Stomach (tissue), 4 donors: ENCODE measurements around the gene TTC33.

Experiments
- POLR2AphosphoS5 ChIP-seq, 3 donors: sonication (generic); formaldehyde crosslinking; IDR thresholded peaks; one replicate each; pipeline ENCODE4 v1.6.1; 2016; ENCODE audit warnings: antibody characterized with exemption in 3 of 3
- TF ChIP-seq, protein P1 (sequence below), 7 experiments: fragments of 450-650 bp in 4 of 7; fragments of 200-600 bp in 3 of 7; sonication (generic) in 3 of 7; IDR thresholded peaks; one replicate each; pipeline ENCODE4 v1.5.1; 2016 to 2019; ENCODE audit warnings: antibody characterized with exemption in 7 of 7, control low read depth in 2 of 7, mild to moderate bottlenecking in 1 of 7

DNA sequence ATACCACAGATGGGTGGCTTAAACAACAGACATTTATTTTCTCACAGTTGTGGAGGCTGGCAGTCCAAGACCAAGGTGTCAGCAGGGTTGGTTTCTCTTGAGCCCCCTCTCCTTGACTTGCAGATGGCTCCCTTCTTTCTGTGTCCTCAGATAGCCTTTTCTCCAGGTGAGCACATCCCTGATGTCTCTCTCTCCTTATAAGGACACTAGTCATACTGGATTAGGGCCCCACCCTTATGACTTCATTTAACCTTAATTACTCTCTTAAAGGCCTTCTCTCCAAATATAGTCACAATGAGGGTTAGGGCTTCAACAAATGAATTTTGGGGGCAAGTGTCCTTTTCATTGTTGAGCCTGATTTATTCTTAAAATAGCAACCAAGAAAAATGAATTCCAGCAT, 61.3 kb downstream of the TTC33 start:
- TF ChIP-seq, protein P1, sequence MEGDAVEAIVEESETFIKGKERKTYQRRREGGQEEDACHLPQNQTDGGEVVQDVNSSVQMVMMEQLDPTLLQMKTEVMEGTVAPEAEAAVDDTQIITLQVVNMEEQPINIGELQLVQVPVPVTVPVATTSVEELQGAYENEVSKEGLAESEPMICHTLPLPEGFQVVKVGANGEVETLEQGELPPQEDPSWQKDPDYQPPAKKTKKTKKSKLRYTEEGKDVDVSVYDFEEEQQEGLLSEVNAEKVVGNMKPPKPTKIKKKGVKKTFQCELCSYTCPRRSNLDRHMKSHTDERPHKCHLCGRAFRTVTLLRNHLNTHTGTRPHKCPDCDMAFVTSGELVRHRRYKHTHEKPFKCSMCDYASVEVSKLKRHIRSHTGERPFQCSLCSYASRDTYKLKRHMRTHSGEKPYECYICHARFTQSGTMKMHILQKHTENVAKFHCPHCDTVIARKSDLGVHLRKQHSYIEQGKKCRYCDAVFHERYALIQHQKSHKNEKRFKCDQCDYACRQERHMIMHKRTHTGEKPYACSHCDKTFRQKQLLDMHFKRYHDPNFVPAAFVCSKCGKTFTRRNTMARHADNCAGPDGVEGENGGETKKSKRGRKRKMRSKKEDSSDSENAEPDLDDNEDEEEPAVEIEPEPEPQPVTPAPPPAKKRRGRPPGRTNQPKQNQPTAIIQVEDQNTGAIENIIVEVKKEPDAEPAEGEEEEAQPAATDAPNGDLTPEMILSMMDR (IDR thresholded peaks at IDR 0.05), result no peak
- TF ChIP-seq POLR2AphosphoS5 (IDR thresholded peaks at IDR 0.05), result no peak
